Caco-2 (cell line): Measurements from ENCODE around the gene MOV10L1. TPM values are rescaled to one million over a fixed set of nuclear protein-coding genes. Genes with fewer than 3 reads are reported as not detected.

Source experiments
- BruUV-seq: library from RNA; stranded (reverse); fragments of 400-500 nt; replicated peaks from 2 replicates; lab custom pipeline; 2021; lab: Mats Ljungman, UMichigan
- CTCF ChIA-PET: fragments of 300-600 bp; sonication (Branson Sonifier 250); formaldehyde crosslinking; loops from one replicate; lab custom pipeline; 2022; ENCODE audit warnings: antibody characterized with exemption; lab: Charles Lee
- POLR2A ChIA-PET: fragments of 300-600 bp; sonication (Branson Sonifier 250); formaldehyde crosslinking; loops from one replicate; lab custom pipeline; 2022; ENCODE audit warnings: antibody characterized with exemption; lab: Charles Lee
- DNase-seq, 2 experiments: peaks; one replicate each; pipeline versions ENCODE4 v3.0.0 to v3.0.0-alpha.2; 2020 to 2022
- H3K27me3 ChIP-seq: replicated peaks from 2 replicates; pipeline ENCODE4 v1.6.0; 2011; ENCODE audit warnings: low read length; ENCODE audit not compliant: control insufficient read depth, insufficient read depth
- H3K36me3 ChIP-seq: 2 replicates; pipeline ENCODE4 v1.5.1; 2011; ENCODE audit warnings: low read length; ENCODE audit not compliant: control insufficient read depth, insufficient read depth
- H3K4me1 ChIP-seq: fragments of 250-450 bp; sonication (Bioruptor Pico); 2 replicates; pipeline ENCODE4 v1.5.1; 2020; ENCODE audit warnings: mild to moderate bottlenecking
- H3K4me3 ChIP-seq: 2 replicates; pipeline ENCODE4 v1.5.1; 2011; ENCODE audit warnings: low read depth, mild to moderate bottlenecking, control low read depth, low read length
- H3K9me3 ChIP-seq: fragments of 250-450 bp; sonication (Bioruptor Pico); 2 replicates; pipeline ENCODE4 v1.5.1; 2020; ENCODE audit warnings: mild to moderate bottlenecking, moderate library complexity
- H3K27ac Mint-ChIP-seq: one replicate; pipeline ENCODE4 v1.8.0; 2022; ENCODE audit warnings: mixed read lengths; ENCODE audit not compliant: unreplicated experiment
- H3K27me3 Mint-ChIP-seq: one replicate; pipeline ENCODE4 v1.8.0; 2022; ENCODE audit warnings: mixed read lengths; ENCODE audit not compliant: insufficient read depth, unreplicated experiment
- H3K36me3 Mint-ChIP-seq: one replicate; pipeline ENCODE4 v1.8.0; 2022; ENCODE audit warnings: mild to moderate bottlenecking, mixed read lengths; ENCODE audit not compliant: insufficient read depth, unreplicated experiment
- H3K4me1 Mint-ChIP-seq: one replicate; pipeline ENCODE4 v1.8.0; 2022; ENCODE audit warnings: low read depth, mixed read lengths; ENCODE audit not compliant: unreplicated experiment
- H3K4me3 Mint-ChIP-seq: one replicate; pipeline ENCODE4 v1.8.0; 2022; ENCODE audit warnings: mild to moderate bottlenecking, moderate library complexity, mixed read lengths; ENCODE audit not compliant: unreplicated experiment
- H3K9me3 Mint-ChIP-seq: one replicate; pipeline ENCODE4 v1.8.0; 2022; ENCODE audit warnings: mixed read lengths; ENCODE audit not compliant: unreplicated experiment
- intact Hi-C: fragments of 100-400 bp; cut with micrococcal nuclease; formaldehyde crosslinking; loops from one replicate; pipeline ENCODE4 v1.10.0; 2022; ENCODE audit not compliant: unreplicated experiment
- total RNA-seq: library from RNA; stranded (reverse); gene quantifications from 2 replicates; pipeline ENCODE4 v1.2.3, GENCODE V29; 2022
- TF ChIP-seq, protein P1 (sequence below), 2 experiments: fragments of 200-600 bp in 1 of 2; IDR thresholded peaks; 1 replicate in 1 of 2; 2 replicates in 1 of 2; pipeline versions ENCODE4 v1.5.1 to v1.8.0; 2011 to 2022; ENCODE audit warnings: antibody characterized with exemption in 1 of 2, control low read depth in 1 of 2, inconsistent platforms in 1 of 2, low read depth in 1 of 2, low read length in 1 of 2, mild to moderate bottlenecking in 1 of 2, moderate library complexity in 1 of 2; ENCODE audit not compliant: insufficient read depth in 1 of 2, severe bottlenecking in 1 of 2, unreplicated experiment in 1 of 2

Gene MOV10L1
- total RNA-seq, 1 experiment from 2014 or later = not detected

DNA sequence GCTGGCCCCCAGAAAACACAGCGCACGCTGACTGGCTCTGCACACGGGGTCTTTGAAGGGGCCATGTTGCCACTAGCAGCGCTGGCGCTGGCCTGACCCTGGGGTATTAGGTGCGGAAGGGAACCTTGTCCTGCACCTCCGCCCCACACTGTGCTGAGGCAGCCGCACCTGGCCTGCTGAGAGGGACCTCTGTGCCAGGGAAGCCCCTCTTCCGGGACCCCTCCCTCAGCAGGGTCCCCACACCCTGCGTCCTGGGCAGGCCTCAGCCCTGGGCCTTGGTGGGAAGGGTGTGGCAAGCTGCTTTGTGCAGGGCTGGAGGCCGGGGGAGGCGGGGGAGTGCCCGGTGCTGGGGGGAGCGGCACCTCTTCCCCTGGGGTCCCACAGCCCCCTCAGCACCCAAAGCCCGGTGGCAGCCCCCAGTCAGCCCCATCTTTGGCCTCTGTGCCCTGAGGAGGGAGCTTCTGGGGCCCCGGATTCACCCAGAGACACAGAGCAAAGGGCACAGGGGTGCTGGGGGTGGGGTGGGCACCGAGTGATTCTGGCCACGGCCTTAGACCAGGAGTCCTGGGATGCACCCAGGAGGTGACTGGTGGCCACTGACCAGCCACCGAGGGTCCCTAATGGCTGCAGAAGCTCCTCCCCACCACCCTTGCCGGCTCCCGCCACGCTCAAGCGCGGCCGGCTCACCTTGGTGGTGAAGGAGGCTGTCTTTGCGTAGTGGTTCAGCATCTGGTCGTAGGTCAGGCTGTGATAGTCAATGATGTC, 43.1 kb upstream of the MOV10L1 start:
- no peaks in the 10 kb centered on the region for H3K4me1 ChIP-seq
- H3K4me3 ChIP-seq = no peak overlapping the region
- POLR2A ChIA-PET = no interaction called here
- no peaks in the 10 kb centered on the region for H3K4me1 Mint-ChIP-seq
- BruUV-seq = no TSS peak
- TF ChIP-seq, protein P1, sequence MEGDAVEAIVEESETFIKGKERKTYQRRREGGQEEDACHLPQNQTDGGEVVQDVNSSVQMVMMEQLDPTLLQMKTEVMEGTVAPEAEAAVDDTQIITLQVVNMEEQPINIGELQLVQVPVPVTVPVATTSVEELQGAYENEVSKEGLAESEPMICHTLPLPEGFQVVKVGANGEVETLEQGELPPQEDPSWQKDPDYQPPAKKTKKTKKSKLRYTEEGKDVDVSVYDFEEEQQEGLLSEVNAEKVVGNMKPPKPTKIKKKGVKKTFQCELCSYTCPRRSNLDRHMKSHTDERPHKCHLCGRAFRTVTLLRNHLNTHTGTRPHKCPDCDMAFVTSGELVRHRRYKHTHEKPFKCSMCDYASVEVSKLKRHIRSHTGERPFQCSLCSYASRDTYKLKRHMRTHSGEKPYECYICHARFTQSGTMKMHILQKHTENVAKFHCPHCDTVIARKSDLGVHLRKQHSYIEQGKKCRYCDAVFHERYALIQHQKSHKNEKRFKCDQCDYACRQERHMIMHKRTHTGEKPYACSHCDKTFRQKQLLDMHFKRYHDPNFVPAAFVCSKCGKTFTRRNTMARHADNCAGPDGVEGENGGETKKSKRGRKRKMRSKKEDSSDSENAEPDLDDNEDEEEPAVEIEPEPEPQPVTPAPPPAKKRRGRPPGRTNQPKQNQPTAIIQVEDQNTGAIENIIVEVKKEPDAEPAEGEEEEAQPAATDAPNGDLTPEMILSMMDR (IDR thresholded peaks at IDR 0.05; ENCODE audit: insufficient read depth in 1 of 2, low read depth in 1 of 2, low read length in 1 of 2, severe bottlenecking in 1 of 2, unreplicated experiment in 1 of 2) = no peak
- intact Hi-C loops = no loop called here
- H3K9me3 ChIP-seq = no peaks in the 10 kb centered on the region
- peaks cover 10% of the 10 kb centered on the region for H3K9me3 Mint-ChIP-seq
- H3K27ac Mint-ChIP-seq = no peak overlapping the region
- no peak overlapping the region for H3K4me3 Mint-ChIP-seq
- H3K36me3 ChIP-seq = no peaks in the 10 kb centered on the region
- peaks cover 8% of the 10 kb centered on the region for H3K27me3 Mint-ChIP-seq
- CTCF ChIA-PET = no interaction called here
- peak in 1 of 2 experiments; percentile 7 for DNase-seq
- no peaks in the 10 kb centered on the region for H3K27me3 ChIP-seq
- H3K36me3 Mint-ChIP-seq = no peaks in the 10 kb centered on the region

DNA sequence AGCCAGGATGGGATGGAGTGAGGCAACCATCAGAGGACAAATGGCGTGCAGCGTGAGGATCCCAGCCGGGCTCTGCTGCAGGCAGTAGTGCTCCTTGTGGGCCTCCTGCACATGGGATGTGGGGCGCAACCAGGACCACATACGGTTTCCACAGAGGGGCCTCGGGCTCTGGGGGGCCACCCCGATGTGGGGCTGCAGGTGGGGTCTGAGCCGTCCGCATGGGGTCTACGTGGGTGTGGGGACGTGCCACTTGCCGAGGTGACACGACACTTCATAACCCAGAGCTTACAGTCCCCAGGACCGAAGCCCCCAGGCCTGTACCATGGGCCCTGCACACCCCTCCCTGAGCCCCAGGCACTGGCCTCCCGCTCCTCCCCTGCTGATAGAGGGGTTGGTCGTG, 42.5 kb upstream of the MOV10L1 start:
- CTCF ChIA-PET = no interaction called here
- Mint-ChIP-seq H3K4me3 (no peak overlapping the region), H3K36me3 (no peaks in the 10 kb centered on the region), H3K27ac (no peak overlapping the region), H3K4me1 (no peaks in the 10 kb centered on the region), H3K9me3 (peaks cover 10% of the 10 kb centered on the region), H3K27me3 (peaks cover 8% of the 10 kb centered on the region)
- no peak overlapping the region for H3K4me3 ChIP-seq
- no TSS peak for BruUV-seq
- no peaks in the 10 kb centered on the region for H3K9me3 ChIP-seq
- peak in 1 of 2 experiments; percentile 16 for DNase-seq
- TF ChIP-seq, protein P1 (IDR thresholded peaks at IDR 0.05; ENCODE audit: insufficient read depth in 1 of 2, low read depth in 1 of 2, low read length in 1 of 2, severe bottlenecking in 1 of 2, unreplicated experiment in 1 of 2) = no peak
- POLR2A ChIA-PET = no interaction called here
- H3K36me3 ChIP-seq = no peaks in the 10 kb centered on the region
- no peaks in the 10 kb centered on the region for H3K27me3 ChIP-seq
- no peaks in the 10 kb centered on the region for H3K4me1 ChIP-seq
- intact Hi-C loops = no loop called here

DNA sequence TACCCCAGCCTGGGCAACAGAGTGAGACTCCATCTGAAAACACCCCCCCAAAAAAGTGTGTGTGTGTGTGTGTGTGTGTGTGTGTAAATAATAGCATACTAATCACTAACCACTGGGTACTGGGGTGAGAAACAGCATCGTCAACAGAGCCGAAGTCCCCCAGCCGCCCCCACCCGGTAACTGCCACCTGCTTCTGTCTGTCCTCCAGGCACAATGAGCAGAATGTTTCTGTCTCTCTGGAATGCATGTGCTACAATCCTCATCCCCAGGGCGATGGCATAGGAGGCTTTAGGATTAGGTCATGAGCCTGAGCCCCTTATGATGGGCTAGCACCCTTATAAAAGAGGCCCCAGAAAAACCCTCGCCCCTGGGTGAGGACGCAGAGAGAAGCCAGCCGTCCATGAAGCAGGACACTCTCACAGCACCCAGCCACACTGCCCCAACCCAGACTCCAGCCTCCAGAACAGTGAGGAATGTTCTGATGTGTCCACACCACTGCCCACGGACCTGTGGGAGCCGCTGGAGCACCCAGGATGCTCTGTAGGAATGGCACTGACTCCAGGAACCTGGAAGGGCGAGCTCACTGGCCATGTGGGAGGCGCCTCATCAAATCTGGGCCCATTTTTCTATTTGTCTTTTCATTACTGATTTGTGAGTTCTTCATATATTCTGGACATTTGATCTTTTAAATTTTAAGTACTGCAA, 41.6 kb upstream of the MOV10L1 start:
- Mint-ChIP-seq H3K4me1 (no peaks in the 10 kb centered on the region), H3K36me3 (no peaks in the 10 kb centered on the region), H3K27me3 (peaks cover 4% of the 10 kb centered on the region), H3K9me3 (peaks cover 6% of the 10 kb centered on the region), H3K4me3 (no peak overlapping the region), H3K27ac (no peak overlapping the region)
- DNase-seq = no peak
- Histone ChIP-seq H3K9me3 (no peaks in the 10 kb centered on the region), H3K4me1 (no peaks in the 10 kb centered on the region), H3K36me3 (no peaks in the 10 kb centered on the region), H3K4me3 (no peak overlapping the region), H3K27me3 (no peaks in the 10 kb centered on the region)
- CTCF ChIA-PET = no interaction called here
- TF ChIP-seq, protein P1 (IDR thresholded peaks at IDR 0.05; ENCODE audit: insufficient read depth in 1 of 2, low read depth in 1 of 2, low read length in 1 of 2, severe bottlenecking in 1 of 2, unreplicated experiment in 1 of 2) = no peak
- no TSS peak for BruUV-seq
- intact Hi-C loops = no loop called here
- POLR2A ChIA-PET = no interaction called here
